Activated CD8-positive, alpha-beta T cell treated with anti-CD3 and anti-CD28 coated beads for 36 hours (primary cell): ENCODE measurements around the gene EXOSC2. TPM values are rescaled to one million over a fixed set of nuclear protein-coding genes. Genes with fewer than 3 reads are reported as not detected.

Experiments
- ATAC-seq: fragments of 200-7000 bp; cut with Tn5 transposase; one replicate; pipeline ENCODE4 v1.10.0; 2021; ENCODE audit warnings: mild to moderate bottlenecking, moderate library complexity
- CTCF ChIA-PET: fragments of 350-600 bp; sonication (Branson Sonifier 250); formaldehyde crosslinking; loops from one replicate; lab custom pipeline; 2021; ENCODE audit warnings: antibody characterized with exemption; lab: Charles Lee
- POLR2A ChIA-PET: fragments of 350-600 bp; sonication (Branson Sonifier 250); formaldehyde crosslinking; loops from one replicate; lab custom pipeline; 2021; ENCODE audit warnings: antibody characterized with exemption; lab: Charles Lee
- DNase-seq: peaks from one replicate; pipeline ENCODE4 v3.0.0-alpha.2; 2020
- H3K27ac Mint-ChIP-seq: one replicate; pipeline ENCODE4 v1.8.0; 2021; ENCODE audit warnings: mild to moderate bottlenecking, mixed read lengths
- H3K27me3 Mint-ChIP-seq: one replicate; pipeline ENCODE4 v1.8.0; 2021; ENCODE audit warnings: mixed read lengths
- H3K36me3 Mint-ChIP-seq: one replicate; pipeline ENCODE4 v1.8.0; 2021; ENCODE audit warnings: low read depth, mixed read lengths
- H3K4me1 Mint-ChIP-seq: one replicate; pipeline ENCODE4 v1.8.0; 2021; ENCODE audit warnings: low read depth, mixed read lengths
- H3K4me3 Mint-ChIP-seq: one replicate; pipeline ENCODE4 v1.8.0; 2021; ENCODE audit warnings: mild to moderate bottlenecking, moderate library complexity, mixed read lengths
- H3K9me3 Mint-ChIP-seq: one replicate; pipeline ENCODE4 v1.8.0; 2021; ENCODE audit warnings: mixed read lengths
- CTCF ChIP-seq: fragments of 200-600 bp; IDR thresholded peaks from one replicate; pipeline ENCODE4 v1.8.0; 2022; ENCODE audit warnings: antibody characterized with exemption, mild to moderate bottlenecking
- intact Hi-C: fragments of 100-400 bp; cut with micrococcal nuclease; formaldehyde crosslinking; loops from one replicate; pipeline ENCODE4 v1.10.0; 2022
- total RNA-seq, 2 experiments: library from RNA; stranded (reverse); gene quantifications; one replicate each; pipeline ENCODE4 v1.2.3, GENCODE V29; 2021

EXOSC2 gene
- total RNA-seq, 2 experiments from 2014 or later = 82.1 to 82.5 TPM

GRCh38 chr9:130670644-130671043, 22.9 kb upstream of the EXOSC2 start:
- H3K9me3 Mint-ChIP-seq = no peaks in the 10 kb centered on the region
- H3K4me3 Mint-ChIP-seq = no peak overlapping the region
- no peaks in the 10 kb centered on the region for H3K36me3 Mint-ChIP-seq
- ATAC-seq = no peak
- H3K27ac Mint-ChIP-seq = no peak overlapping the region
- intact Hi-C loops = no loop called here
- no peak for TF ChIP-seq CTCF
- CTCF ChIA-PET = interaction anchor here (0.8 to 0.9 kb wide), 2 partner anchors 14 to 36 kb away, joined by 3 read pairs; no protein-coding TSS in a partner anchor
- DNase-seq = no peak
- peaks cover under 1% of the 10 kb centered on the region for H3K4me1 Mint-ChIP-seq
- peaks cover 24% of the 10 kb centered on the region for H3K27me3 Mint-ChIP-seq
- POLR2A ChIA-PET = no interaction called here

GRCh38 chr9:130672466-130672865, 21.1 kb upstream of the EXOSC2 start:
- no peak for DNase-seq
- Mint-ChIP-seq H3K27me3 (peaks cover 10% of the 10 kb centered on the region), H3K9me3 (no peaks in the 10 kb centered on the region), H3K36me3 (no peaks in the 10 kb centered on the region), H3K4me3 (no peak overlapping the region), H3K4me1 (no peaks in the 10 kb centered on the region), H3K27ac (no peak overlapping the region)
- CTCF ChIA-PET = no interaction called here
- TF ChIP-seq CTCF = no peak
- intact Hi-C loops = no loop called here
- POLR2A ChIA-PET = no interaction called here
- no peak for ATAC-seq

- H3K4me3 Mint-ChIP-seq = no peak overlapping the region
- intact Hi-C loops = no loop called here
- no peak for TF ChIP-seq CTCF
- ATAC-seq = no peak
- peaks cover 6% of the 10 kb centered on the region for H3K27me3 Mint-ChIP-seq
- CTCF ChIA-PET = no interaction called here
- no peaks in the 10 kb centered on the region for H3K4me1 Mint-ChIP-seq
- no peaks in the 10 kb centered on the region for H3K36me3 Mint-ChIP-seq
- no peak overlapping the region for H3K27ac Mint-ChIP-seq
- DNase-seq = no peak
- H3K9me3 Mint-ChIP-seq = no peaks in the 10 kb centered on the region
- POLR2A ChIA-PET = no interaction called here
Observed at GRCh38 chr9:130672933-130673615, 20.5 kb upstream of the EXOSC2 start.

- no peak for TF ChIP-seq CTCF
- H3K27me3 Mint-ChIP-seq = peaks cover 3% of the 10 kb centered on the region
- H3K4me3 Mint-ChIP-seq = no peak overlapping the region
- H3K9me3 Mint-ChIP-seq = no peaks in the 10 kb centered on the region
- no peaks in the 10 kb centered on the region for H3K4me1 Mint-ChIP-seq
- H3K27ac Mint-ChIP-seq = no peak overlapping the region
- ChIA-PET POLR2A (no interaction called here), CTCF (no interaction called here)
- ATAC-seq (no peak), DNase-seq (no peak)
- no peaks in the 10 kb centered on the region for H3K36me3 Mint-ChIP-seq
- intact Hi-C loops = no loop called here
Observed at GRCh38 chr9:130675396-130675795, 18.2 kb upstream of the EXOSC2 start.

- Mint-ChIP-seq H3K4me1 (peaks cover 4% of the 10 kb centered on the region), H3K4me3 (no peak overlapping the region), H3K9me3 (no peaks in the 10 kb centered on the region), H3K27me3 (peaks cover 3% of the 10 kb centered on the region), H3K36me3 (no peaks in the 10 kb centered on the region), H3K27ac (no peak overlapping the region)
- CTCF ChIA-PET = no interaction called here
- POLR2A ChIA-PET = interaction anchor here (0.8 kb wide), 1 partner anchor 42 kb away, joined by 3 read pairs; no protein-coding TSS in a partner anchor
- no peak for DNase-seq
- ATAC-seq = no peak
- intact Hi-C loops = no loop called here
- TF ChIP-seq CTCF = no peak
Observed at GRCh38 chr9:130677252-130677651, 16.3 kb upstream of the EXOSC2 start.
